Measurements from ENCODE around the gene HRH2. TPM values are rescaled to one million over a fixed set of nuclear protein-coding genes. Genes with fewer than 3 reads are reported as not detected.

HRH2 gene, protein sequence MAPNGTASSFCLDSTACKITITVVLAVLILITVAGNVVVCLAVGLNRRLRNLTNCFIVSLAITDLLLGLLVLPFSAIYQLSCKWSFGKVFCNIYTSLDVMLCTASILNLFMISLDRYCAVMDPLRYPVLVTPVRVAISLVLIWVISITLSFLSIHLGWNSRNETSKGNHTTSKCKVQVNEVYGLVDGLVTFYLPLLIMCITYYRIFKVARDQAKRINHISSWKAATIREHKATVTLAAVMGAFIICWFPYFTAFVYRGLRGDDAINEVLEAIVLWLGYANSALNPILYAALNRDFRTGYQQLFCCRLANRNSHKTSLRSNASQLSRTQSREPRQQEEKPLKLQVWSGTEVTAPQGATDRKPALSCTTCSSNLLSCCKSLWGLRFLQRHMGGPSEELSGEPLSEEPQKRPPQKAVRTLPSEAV
- not detected in 2 replicates for total RNA-seq

GRCh38 chr5:175657593-175658271, at the start of gene HRH2:
Gene HRH2 (plus strand): TSS chr5:175658071. CDS start chr5:175683234, 25,163 bp downstream.

Other genes starting within 250 kb of the HRH2 start
- not detected in 2 replicates for gene DRD1, start 213.9 kb upstream of the HRH2 start, total RNA-seq
- 45.7 and 87.1 TPM in 2 replicates for gene SFXN1, start 179.5 kb upstream of the HRH2 start, total RNA-seq
- not detected in 2 replicates for gene CPLX2, start 213.5 kb downstream of the HRH2 start, total RNA-seq